RWPE1 (cell line): ENCODE data around the gene TDRD12.

Experiments used
- CTCF ChIA-PET: fragments of 350-600 bp; sonication (Branson Sonifier 250); formaldehyde crosslinking; extraction: SDS; loops from one replicate; lab custom pipeline; 2021; lab: Yijun Ruan, JAX
- POLR2A ChIA-PET: fragments of 400-600 bp; formaldehyde crosslinking; extraction: SDS; loops from one replicate; lab custom pipeline; 2020; ENCODE audit warnings: antibody characterized with exemption; ENCODE audit not compliant: low non-redundant PET; lab: Yijun Ruan, JAX
- DNase-seq: peaks from one replicate; pipeline ENCODE4 v3.0.0; 2012; ENCODE audit warnings: low spot score
- H3K27ac ChIP-seq: fragments of 450-650 bp; 2 replicates; pipeline ENCODE4 v1.5.1; 2017
- TF ChIP-seq, protein P1 (sequence below): fragments of 450-650 bp; conservative IDR thresholded peaks from 2 replicates; pipeline ENCODE4 v1.5.1; 2017; ENCODE audit warnings: low read depth, mild to moderate bottlenecking

Gene TDRD12

DNA sequence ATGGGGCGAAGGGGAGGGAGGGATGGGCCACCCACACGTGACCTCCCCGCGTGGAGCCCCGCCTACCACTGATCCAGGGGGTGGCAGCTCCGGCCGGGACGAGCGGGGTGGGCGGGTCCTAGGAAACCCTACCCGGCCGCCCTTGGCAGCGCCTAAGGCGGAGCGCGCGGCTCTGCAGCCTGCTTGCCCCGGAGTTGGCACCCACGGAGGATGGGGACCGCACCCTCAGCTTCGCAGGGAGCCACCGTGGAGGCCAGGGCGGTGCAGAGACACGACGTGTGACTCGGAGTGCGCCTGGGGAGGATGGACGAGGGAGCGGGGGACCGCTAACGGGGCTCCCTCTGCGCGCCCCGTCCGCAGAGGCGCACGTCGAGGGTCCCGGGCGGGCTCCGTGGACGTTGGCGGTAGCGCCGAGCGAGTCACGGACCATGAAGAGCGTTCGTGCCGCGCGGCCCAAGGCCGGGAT is 43.8 kb upstream of the TDRD12 start, which contains the start of gene RGS9BP:
Gene RGS9BP, plus strand, starts transcription at position 129 of the 466 bp plus-strand sequence. CDS start 416 bp downstream, outside the sequence.
- DNase-seq = peak; percentile 70
- H3K27ac ChIP-seq = peak within 1 kb of the TSS; percentile 84
- TF ChIP-seq, protein P1, sequence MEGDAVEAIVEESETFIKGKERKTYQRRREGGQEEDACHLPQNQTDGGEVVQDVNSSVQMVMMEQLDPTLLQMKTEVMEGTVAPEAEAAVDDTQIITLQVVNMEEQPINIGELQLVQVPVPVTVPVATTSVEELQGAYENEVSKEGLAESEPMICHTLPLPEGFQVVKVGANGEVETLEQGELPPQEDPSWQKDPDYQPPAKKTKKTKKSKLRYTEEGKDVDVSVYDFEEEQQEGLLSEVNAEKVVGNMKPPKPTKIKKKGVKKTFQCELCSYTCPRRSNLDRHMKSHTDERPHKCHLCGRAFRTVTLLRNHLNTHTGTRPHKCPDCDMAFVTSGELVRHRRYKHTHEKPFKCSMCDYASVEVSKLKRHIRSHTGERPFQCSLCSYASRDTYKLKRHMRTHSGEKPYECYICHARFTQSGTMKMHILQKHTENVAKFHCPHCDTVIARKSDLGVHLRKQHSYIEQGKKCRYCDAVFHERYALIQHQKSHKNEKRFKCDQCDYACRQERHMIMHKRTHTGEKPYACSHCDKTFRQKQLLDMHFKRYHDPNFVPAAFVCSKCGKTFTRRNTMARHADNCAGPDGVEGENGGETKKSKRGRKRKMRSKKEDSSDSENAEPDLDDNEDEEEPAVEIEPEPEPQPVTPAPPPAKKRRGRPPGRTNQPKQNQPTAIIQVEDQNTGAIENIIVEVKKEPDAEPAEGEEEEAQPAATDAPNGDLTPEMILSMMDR = no peak
- ChIA-PET POLR2A (interaction anchor here (0.5 to 1.8 kb wide), 4 partner anchors 12 to 191 kb away, joined by 3 to 10 read pairs (median 7); partner anchors contain the start of gene NUDT19), CTCF (interaction anchor here (1.6 kb wide), 1 partner anchor 76 kb away, joined by 8 read pairs; no protein-coding TSS in a partner anchor)

DNA sequence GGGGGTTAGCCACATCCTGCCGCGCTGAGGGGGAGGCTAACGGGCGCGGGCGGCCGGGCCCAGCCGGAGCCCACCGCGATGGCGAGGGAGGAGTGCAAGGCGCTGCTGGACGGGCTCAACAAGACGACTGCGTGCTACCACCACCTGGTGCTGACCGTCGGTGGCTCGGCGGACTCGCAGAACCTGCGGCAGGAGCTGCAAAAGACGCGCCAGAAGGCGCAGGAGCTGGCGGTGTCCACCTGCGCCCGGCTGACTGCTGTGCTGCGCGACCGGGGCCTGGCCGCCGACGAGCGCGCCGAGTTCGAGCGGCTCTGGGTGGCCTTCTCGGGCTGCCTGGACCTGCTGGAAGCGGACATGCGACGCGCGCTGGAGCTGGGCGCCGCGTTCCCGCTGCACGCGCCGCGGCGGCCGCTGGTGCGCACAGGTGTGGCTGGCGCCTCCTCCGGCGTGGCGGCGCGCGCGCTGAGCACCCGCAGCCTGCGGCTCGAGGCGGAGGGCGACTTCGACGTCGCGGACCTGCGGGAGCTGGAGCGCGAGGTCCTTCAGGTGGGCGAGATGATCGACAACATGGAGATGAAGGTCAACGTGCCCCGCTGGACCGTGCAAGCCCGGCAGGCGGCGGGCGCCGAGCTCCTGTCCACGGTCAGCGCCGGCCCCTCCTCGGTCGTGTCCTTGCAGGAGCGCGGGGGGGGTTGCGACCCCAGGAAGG is 43.2 kb upstream of the TDRD12 start:
- TF ChIP-seq, protein P1 = 0 out of 2 replicates have a peak, but pooled peaks have one; percentile 10
- H3K27ac ChIP-seq = peak overlapping the region; percentile 84; the same call in 1 of the 2 replicates
- ChIA-PET CTCF (interaction anchor here (1.6 kb wide), 1 partner anchor 76 kb away, joined by 8 read pairs; no protein-coding TSS in a partner anchor), POLR2A (interaction anchor here (0.5 to 1.8 kb wide), 2 partner anchors 15 to 43 kb away, joined by 4 to 9 read pairs; partner anchors contain the start of gene NUDT19)
- DNase-seq = no peak

DNA sequence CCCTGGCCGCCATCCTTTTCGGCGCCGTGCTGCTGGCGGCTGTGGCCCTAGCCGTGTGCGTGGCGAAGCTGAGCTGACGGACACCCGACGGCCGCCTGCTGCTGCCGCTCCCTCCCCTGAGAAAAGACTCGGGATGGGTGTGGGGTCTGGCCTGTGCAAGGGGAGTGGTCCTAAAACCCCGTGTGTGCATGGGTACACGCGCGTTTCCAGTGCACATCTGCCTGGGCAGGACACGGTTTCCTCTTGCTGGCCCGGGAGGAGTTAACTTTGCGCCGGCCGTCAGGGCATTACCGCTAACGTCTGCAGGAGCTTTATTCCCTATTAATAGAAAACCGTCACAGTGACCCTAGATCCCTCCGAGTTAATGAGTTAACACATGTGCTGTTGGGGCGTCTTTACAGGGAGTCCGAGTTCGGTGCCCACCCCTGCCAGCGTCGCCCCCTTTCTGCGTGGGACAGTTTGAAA is 42.6 kb upstream of the TDRD12 start:
- TF ChIP-seq, protein P1 = no peak
- no peak for DNase-seq
- no peak overlapping the region for H3K27ac ChIP-seq
- POLR2A ChIA-PET = interaction anchor here (1.8 kb wide), 1 partner anchor 15 kb away, joined by 9 read pairs; the partner anchor contains the start of gene NUDT19
- CTCF ChIA-PET = no interaction called here

DNA sequence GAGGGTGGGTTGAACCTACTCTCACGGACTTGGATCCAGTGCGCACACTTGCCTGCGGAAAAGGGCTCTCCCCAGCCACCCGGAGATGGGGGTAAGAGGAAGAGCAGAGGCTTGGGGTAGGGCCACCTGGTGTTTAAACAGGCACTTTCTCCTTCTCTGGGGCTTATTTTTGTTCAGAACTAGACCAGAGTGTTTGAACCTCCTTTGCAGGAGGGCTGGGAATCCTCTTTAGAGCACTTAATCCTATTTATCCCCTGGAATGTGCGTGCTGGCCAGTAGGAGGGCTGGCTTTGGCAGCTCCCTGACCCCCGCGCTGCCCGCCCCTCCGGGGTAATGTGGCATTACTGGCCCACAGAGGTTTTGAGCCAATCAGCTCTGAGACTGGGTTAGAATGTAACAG is 41.9 kb upstream of the TDRD12 start:
- CTCF ChIA-PET = no interaction called here

DNA sequence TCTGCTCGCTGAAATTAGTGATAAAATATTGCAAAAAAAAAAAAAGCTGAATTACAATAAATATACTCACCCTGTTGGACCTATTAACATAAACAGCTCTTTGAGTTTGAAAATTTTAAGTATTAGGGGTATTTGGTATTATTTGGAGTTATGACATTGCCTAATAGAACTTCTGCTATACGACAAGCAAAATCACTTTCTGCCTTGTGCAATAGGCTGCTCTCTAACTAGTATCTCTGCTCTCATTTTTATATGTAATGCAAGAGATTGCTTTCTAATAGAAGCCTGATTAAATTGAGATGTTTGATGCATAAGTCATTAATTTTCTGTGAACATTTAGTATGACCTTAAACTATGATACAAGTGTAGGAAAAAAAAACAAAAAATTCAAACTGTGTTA is 38.6 kb upstream of the TDRD12 start:
- DNase-seq = no peak
- H3K27ac ChIP-seq = no peak overlapping the region
- CTCF ChIA-PET = interaction anchor here (0.6 kb wide), 1 partner anchor 144 kb away, joined by 3 read pairs; no protein-coding TSS in a partner anchor
- TF ChIP-seq, protein P1 = no peak
- POLR2A ChIA-PET = interaction anchor here (0.6 kb wide), 1 partner anchor 42 kb away, joined by 3 read pairs; no protein-coding TSS in a partner anchor

More for the DNA sequence above, 41.9 kb upstream of the TDRD12 start:
- TF ChIP-seq, protein P1 = no peak
- POLR2A ChIA-PET = interaction anchor here (0.5 kb wide), 1 partner anchor 98 kb away, joined by 7 read pairs; no protein-coding TSS in a partner anchor
- no peak for DNase-seq
- no peak overlapping the region for H3K27ac ChIP-seq

DNA sequence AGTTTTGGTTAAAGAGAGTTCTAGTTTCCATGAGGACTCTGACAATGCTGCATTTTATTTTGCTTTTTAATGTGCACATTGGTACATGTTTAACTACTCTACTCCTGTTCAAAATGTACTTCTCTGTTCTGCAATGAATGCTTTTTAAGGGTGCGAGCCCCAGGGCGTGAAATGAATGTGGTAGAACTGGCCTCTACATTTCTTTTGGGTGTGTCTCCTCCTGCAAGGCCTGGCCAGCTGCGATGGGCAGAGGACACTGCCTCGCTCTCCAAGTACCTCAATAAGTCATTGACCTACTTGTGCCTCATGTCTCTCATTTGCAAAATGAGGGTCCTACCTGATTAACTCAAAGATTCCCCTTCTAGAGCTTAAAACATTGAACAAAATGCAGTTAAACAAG is 37.2 kb upstream of the TDRD12 start:
- ChIA-PET POLR2A (interaction anchor here (0.7 kb wide), 1 partner anchor 102 kb away, joined by 3 read pairs; no protein-coding TSS in a partner anchor), CTCF (interaction anchor here (0.5 kb wide), 1 partner anchor 9 kb away, joined by 3 read pairs; the partner anchor contains the start of gene NUDT19)
- TF ChIP-seq, protein P1 = no peak
- no peak overlapping the region for H3K27ac ChIP-seq
- DNase-seq = no peak
